PFSK-1 (cell line): ENCODE data around the gene TMEM40.

Experiments
- FOXP2 ChIP-seq: optimal IDR thresholded peaks from 2 replicates; pipeline ENCODE3; 2011; ENCODE audit warnings: borderline replicate concordance, control low read depth, inconsistent platforms; ENCODE audit not compliant: insufficient read depth; ENCODE audit errors: extremely low read length, extremely low read depth
- POLR2AphosphoS5 ChIP-seq: IDR thresholded peaks from 2 replicates; pipeline ENCODE4 v1.6.1; 2012; ENCODE audit warnings: low read depth, mild to moderate bottlenecking, control low read depth, low read length, moderate library complexity
- SIN3A ChIP-seq: IDR thresholded peaks from 2 replicates; pipeline ENCODE4 v1.6.1; 2012; ENCODE audit warnings: mild to moderate bottlenecking, low read length, moderate library complexity, borderline replicate concordance; ENCODE audit not compliant: insufficient read depth
- TAF1 ChIP-seq: IDR thresholded peaks from 2 replicates; pipeline ENCODE4 v1.6.1; 2012; ENCODE audit warnings: low read length, control low read depth, borderline replicate concordance; ENCODE audit not compliant: insufficient read depth
- TF ChIP-seq, protein P1 (sequence below), 2 experiments: IDR thresholded peaks; 2 replicates each; pipeline versions ENCODE4 v1.6.1 to v1.8.0; 2011 to 2012; ENCODE audit warnings: low read depth in 2 of 2, low read length in 2 of 2, control low read depth in 1 of 2, inconsistent platforms in 1 of 2, mild to moderate bottlenecking in 1 of 2, moderate library complexity in 1 of 2; ENCODE audit not compliant: insufficient read depth in 1 of 2

DNA sequence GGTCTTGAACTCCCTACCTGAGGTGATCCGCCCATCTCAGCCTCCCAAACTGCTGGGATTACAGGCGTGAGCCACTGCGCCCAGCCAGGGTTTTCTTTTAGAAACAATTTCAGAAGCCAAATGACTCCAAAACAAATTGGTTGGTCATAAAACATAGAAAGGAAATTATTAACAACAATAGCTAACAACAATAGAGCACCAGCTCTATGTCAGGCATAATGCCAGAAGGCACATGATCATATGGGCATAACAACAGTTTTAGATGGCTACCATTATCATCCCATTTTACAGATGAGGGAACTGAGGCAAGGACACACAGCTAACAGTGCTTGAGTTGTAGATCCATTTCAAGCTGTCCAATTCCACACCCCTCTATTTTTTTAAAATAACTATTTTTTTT lies 73.0 kb downstream of the TMEM40 start:
- TF ChIP-seq, protein P1, sequence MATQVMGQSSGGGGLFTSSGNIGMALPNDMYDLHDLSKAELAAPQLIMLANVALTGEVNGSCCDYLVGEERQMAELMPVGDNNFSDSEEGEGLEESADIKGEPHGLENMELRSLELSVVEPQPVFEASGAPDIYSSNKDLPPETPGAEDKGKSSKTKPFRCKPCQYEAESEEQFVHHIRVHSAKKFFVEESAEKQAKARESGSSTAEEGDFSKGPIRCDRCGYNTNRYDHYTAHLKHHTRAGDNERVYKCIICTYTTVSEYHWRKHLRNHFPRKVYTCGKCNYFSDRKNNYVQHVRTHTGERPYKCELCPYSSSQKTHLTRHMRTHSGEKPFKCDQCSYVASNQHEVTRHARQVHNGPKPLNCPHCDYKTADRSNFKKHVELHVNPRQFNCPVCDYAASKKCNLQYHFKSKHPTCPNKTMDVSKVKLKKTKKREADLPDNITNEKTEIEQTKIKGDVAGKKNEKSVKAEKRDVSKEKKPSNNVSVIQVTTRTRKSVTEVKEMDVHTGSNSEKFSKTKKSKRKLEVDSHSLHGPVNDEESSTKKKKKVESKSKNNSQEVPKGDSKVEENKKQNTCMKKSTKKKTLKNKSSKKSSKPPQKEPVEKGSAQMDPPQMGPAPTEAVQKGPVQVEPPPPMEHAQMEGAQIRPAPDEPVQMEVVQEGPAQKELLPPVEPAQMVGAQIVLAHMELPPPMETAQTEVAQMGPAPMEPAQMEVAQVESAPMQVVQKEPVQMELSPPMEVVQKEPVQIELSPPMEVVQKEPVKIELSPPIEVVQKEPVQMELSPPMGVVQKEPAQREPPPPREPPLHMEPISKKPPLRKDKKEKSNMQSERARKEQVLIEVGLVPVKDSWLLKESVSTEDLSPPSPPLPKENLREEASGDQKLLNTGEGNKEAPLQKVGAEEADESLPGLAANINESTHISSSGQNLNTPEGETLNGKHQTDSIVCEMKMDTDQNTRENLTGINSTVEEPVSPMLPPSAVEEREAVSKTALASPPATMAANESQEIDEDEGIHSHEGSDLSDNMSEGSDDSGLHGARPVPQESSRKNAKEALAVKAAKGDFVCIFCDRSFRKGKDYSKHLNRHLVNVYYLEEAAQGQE (IDR thresholded peaks at IDR 0.05; ENCODE audit: insufficient read depth in 1 of 2, low read depth in 2 of 2, low read length in 2 of 2): no peak
- TF ChIP-seq TAF1 (no peak), SIN3A (no peak), POLR2AphosphoS5 (no peak), FOXP2 (no peak)
